GM21723 (cell line): ENCODE results near the gene ANTXR1.
"Not testable (repeated sequence)": the region's sequence is repeated elsewhere in the genome, so short reads cannot be mapped to it uniquely, and the experiment has no call there.

Source experiments
- ATAC-seq: cut with Tn5 transposase; IDR thresholded peaks from one replicate; pipeline ENCODE4 v1.9.1; 2021; ENCODE audit warnings: mild to moderate bottlenecking, moderate library complexity; ENCODE audit not compliant: unreplicated experiment

ANTXR1 gene

DNA sequence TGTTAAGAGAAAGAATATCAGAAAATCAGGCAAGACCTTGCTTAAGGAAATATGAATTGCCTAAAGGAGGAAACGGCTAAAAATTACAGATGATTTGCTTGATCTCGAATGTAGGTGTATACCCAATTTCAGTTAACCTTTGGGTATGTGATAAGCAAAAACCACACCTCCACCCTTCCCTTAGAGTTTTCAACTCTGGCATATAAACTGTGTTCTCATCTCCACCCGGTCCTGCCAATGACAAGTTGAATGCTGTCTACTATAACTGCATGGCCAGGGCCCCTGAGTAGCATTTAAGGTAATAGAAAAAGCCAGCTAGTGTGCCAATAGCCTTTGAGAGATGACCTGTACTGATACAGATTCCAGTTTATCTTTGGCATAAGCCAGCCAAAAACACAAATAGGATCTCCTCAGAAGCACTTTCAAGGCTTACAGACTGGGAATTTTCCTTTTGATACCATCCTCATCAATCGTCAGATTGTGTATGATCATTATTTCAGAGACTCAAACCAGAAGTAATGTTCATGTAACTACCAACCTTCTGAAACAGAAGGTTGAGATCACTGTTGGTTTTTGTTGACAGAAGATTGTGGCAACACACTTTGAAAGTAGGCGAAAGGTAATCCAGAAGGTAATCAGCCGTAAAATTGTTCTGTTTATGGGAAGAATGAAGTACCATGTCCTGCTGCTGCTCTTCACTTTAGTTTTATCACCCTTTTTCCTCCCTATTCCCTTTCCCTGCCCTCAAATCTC, 211.0 kb downstream of the ANTXR1 start:
- no peak for ATAC-seq

DNA sequence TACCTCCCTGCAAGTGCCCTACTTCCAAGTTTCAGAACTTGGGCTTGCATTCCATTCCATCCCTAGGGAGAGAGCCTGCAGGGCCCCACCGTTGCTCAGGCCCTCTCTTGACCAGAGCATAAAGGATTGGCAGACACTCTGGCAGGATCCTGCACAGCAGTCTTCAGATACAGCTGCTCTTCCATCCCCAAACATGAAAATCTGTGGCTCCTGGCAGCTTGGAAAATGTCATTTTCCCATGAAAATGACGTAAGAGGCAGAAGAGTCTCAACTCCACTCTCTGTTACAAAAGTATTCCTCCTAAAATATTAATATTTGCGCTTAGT, 211.5 kb downstream of the ANTXR1 start:
- no peak for ATAC-seq

DNA sequence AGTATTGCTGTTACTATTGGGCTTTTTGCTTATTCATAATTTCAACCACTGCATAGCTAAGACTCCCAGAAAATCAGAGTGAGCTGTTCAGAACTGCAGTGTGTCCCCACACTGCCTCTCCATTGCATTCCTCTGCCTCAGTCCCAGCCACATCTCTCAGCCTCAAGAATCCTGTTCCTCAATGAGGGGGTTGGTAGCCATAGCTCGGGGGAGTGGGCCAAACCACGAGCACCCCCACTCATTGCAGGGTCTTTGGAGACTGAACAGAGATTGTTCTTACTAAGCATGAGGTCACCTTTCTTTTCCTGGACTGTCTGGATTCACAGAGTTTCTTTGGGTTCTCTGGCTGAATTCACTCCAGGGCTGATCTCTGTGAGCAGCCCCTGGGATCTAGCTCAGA, 213.0 kb downstream of the ANTXR1 start:
- no peak for ATAC-seq

DNA sequence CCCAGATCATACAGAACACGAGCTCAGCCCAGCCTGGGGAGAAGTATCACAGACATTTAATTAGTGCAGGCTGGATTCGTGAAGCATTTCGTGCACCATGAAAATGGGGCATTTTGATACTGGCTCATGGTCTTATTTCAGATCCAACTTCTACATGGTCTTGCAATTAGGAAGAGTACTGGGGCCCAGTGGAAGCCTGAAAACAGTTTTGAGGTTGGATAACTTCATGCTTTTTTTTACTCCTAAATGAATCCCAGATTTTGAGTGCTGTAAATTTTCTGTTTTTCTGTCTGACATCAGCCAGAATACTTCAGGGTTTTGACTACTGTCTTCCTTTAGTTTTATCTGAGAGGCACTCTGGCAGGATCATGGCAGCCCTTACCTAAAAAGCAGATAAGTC, 213.9 kb downstream of the ANTXR1 start:
- no peak for ATAC-seq

DNA sequence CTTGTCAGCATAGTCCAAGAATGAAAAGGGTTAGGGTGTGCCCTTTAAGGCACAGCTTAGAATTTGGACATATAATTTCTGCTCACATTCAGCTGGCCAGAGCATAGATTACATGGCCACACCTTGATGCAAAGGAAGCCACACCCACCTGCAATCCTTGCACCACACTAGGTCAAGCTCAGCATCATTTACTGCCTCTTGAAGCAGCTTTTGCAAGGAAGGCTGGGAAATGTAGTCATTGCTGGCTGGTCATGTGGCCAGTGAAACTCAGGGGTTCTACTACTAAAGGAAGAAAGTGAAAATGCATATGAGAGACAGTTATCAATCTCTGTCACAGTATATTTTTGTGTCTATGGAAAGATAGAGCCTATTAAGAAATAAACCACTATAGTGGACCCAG, 214.7 kb downstream of the ANTXR1 start:
- ATAC-seq: no peak

DNA sequence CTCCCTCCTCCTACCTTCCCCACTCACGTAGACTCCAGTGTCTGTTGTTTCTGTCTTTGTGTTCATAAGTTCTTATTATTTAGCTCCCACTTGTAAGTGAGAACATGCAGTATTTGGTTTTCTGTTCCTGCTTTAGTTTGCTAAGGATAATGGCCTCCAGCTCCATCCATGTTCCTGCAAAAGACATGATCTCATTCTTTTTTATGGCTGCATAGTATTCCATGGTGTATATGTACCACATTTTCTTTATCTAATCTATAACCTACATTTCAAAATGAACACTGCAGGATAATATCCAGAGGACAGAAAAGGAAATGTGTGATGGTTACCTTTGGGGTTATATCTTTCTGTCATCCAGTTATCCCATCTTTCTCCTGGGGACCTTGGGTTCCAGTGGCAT, 218.0 kb downstream of the ANTXR1 start:
- not testable (repeated sequence) for ATAC-seq

DNA sequence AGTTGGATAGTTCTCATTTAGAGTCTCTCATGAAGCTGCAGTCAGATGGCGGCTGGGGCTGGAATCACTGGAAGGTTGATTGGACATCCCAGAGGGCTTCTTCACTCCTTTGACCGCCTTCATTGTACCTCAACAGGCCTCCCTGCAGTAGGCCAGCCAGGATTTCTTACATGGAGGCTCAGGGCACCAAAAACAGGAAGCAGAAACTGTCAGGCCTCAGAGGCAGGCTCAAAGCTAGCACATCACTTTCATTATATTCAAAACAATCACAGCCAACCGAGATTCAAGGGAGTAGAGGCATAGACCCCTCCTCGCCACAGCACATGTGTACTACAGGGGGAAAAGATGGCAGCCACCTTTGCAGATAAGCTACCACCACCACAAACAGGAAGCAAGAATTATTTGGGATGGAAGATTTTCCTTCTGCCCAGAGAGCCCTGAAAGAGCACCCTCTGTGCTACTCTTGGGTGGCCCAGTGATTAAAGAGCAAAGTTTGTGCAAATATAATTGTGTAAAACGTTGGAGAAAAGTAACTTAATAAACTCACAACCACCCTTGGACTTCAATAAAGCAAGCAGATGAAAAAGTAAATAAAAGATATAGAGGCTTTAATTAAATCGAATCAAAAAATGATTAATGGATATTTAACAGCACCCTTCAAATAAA, 218.8 kb downstream of the ANTXR1 start:
- no peak for ATAC-seq

DNA sequence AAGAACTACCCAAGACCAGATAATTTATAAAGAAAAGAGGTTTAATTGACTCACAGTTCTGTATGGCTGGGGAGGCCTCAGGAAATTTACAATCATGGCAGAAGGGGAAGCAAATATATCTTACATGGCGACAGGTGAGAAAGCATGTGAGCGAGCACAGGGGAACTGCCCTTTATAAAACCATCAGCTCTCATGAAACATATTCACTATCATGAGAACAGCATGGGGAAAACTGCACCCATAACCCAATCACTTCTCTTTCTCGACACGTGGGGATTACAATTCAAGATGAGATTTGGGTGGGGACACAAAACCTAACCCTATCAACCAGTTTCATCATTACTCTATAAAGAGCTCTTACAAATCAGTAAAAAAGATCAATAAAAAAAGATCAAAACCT, 222.9 kb downstream of the ANTXR1 start:
- ATAC-seq: not testable (repeated sequence)

DNA sequence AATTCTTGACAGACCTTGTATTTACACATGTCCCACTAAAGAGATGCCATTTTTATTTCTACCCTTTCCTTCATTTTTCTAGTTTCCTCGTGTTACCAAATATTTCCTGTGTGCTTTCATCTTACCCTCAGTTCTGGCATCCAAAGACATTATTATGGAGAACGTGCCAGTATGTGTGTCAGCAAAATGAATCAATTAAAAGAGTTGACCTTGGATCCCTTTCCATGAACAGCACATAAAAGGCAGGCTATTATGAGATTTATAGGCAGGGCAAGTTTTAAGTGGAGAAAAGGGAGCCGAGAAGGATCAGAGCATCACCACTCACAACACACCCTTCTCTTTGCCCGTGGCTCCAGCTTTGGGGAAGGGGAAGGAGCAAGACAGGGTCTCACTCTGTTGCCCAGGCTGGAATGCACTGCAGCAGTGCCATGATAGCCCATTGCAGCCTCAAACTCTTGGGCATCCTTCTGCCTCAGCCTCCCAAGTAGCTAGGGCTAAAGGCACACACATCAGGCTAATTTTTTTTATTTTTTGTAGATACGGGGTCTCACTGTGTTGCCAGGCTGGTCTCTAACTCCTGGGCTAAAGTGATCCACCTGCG, 224.2 kb downstream of the ANTXR1 start:
- no peak for ATAC-seq

DNA sequence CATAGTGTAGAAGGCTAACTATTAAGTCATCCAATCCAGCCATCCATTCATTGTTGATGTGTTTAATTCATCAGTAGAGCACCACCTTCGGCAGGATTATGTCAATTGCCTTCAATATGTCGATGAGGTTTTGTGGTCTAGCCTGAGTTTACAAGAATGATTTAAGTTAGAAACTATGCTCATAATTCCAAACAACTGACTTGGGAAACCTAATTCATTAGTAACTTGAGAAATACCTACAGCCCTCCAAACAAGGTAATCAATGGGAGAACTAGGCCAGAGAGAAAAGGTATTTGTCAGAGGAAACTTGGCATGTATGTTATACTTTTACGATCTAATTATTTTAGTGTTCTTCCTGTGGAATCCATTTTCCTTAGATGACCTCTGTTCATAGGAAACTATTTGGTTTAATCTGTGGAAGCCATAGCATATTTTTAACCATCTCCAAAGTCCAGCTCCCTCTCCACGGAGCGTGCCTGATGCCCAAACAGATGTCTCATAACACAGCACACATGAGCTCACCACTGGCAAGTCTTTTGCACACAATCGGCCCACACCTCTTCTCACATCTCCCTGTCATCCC, 225.6 kb downstream of the ANTXR1 start:
- no peak for ATAC-seq

DNA sequence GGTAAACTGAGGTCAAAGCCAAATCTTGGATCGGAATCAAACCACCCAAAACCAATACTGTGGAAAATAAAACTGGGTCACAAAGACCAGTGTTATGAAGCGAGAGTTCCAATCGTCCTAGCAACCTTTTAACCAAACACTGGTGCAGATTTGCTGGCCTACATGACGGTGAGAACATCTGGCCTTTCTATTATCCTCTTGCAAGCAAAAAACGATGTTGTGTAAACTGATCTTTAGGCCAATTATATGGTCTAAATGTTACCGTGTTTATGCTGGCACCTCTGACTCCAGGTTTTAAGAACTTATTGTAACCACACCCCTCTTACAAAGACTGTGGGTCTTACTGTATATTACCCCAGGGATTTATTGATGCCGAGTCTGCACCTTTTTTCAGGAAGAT, 228.1 kb downstream of the ANTXR1 start:
- ATAC-seq: no peak

DNA sequence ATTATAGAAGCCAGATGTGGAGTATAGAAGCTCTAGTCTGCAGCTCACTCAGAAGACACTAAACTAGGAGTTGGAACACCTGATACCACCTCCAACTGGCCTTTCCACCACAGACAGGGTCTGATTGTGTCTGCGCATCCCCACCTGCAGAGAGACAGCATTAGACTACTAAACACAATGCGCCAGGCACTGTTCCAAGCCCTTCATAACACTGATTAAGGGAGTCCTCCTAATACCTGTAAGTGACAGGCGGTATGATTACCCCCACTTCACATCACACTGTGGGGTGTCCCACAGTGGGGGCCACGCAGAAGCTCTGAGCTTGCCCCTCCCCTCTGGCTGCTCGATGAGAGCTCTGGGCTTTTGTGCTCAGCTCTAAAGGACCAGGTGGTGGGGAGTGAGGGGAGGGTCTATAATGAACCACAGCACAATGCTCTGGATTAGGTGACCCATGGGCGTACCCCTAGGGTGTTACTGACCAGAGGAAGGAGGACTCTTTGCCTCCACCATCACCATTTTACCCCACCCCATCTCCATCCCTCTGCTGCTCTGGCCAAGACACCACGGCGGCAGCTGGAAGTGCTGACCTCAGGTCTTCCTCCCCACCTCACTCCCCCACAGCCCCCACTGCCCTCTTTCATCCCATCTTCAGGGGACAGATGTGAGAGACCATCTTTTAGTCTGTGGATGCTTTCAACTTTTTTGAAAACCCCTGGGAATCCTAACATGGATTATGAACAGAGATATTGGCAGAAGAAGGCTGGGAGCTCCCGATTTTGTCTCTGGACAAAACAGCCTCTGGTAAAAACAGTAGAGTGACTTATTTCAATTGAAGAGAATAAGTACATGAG, 228.9 kb downstream of the ANTXR1 start:
- no peak for ATAC-seq

DNA sequence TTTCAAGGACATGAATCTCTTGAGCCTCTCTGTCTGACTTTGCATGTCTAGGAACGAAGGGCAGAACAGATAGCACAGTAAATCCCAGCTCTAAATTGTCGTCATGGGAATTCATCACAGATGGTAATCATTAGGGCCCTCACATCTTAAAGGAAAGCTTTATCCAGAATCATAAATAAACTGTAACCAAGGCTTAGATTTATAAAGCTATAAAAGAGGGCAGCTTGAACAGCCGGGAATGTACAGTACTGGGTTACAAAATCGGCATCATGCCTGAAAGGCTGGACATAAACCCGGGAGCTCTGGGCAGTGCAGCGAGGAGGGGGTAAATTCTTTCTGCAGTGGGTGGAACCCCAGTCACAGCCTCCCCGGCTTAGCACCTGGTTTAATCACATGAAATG, 229.7 kb downstream of the ANTXR1 start:
- ATAC-seq: no peak

DNA sequence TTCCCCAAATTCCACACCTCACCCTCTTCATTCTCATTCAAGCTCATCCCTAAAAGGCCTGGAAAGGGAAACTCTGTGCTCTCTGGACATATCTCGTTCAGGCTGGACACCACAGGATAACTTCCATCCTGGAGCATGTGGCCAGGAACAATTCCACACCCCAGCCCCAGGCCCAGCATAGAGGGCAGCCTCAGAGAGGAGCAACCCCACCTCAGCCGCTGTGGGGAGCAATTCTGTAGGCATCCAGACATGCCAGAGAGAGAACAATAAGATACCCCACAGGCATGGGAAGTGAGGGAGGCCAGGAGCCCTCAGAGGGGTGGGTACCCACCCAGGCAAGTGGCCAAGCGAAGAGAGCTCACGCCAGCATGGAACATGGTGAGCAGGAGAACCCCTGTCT, 230.7 kb downstream of the ANTXR1 start:
- no peak for ATAC-seq

DNA sequence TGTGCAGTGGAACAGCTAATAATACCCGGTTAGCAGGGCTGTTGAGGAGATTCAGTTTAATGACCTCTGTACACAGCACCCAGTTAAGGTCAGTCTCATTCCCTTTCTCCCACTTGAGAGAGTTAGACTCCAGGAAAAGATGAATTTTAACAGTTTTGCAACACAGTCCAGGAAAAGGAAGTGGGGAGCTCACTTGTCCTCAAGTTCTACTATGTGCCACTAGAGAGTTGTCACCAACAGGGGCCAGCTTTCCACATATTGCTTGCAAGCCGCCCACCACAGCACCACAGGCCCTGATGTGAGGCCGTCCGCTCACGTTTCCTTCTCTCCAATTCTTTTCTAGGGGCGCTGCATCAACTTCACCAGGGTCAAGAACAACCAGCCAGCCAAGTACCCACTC, 231.9 kb downstream of the ANTXR1 start:
- no peak for ATAC-seq

DNA sequence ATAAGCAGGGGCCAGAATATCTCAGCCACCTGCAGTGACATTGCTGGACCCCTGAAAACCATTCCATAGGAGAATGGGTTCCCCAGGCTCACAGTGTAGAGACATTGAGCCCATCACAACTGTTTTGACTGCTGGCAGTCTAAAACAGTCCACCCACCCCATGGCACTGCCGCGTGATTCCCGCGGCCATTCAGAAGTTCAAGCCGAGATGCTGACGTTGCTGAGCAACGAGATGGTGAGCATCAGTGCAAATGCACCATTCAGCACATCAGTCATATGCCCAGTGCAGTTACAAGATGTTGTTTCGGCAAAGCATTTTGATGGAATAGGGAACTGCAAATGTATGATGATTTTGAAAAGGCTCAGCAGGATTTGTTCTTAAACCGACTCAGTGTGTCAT, 234.6 kb downstream of the ANTXR1 start:
- no peak for ATAC-seq

DNA sequence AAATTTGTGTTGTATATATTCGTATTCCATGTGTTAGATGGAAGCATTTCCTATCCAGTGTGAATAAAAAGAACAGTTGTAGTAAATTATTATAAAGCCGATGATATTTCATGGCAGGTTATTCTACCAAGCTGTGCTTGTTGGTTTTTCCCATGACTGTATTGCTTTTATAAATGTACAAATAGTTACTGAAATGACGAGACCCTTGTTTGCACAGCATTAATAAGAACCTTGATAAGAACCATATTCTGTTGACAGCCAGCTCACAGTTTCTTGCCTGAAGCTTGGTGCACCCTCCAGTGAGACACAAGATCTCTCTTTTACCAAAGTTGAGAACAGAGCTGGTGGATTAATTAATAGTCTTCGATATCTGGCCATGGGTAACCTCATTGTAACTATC, 235.3 kb downstream of the ANTXR1 start:
- ATAC-seq: no peak

DNA sequence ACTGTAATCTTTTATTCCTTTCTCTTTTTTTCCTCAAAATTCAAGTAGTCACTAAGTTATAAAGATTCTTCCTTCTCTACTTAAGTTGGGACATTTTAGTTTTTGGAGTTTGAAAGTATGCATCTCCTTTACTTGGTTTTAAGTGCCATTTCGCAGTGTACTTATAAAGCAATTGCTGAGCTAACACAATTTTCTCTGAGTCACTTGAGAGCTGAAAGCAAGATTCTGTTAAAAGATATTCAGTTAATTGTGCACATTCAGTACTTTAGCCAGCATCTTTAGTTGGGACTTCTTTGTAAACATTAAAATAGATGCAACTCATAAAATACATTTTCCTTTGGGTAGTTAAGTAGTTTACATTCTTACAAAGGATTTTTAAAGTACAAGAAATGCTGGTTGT, 238.0 kb downstream of the ANTXR1 start:
- ATAC-seq: no peak

DNA sequence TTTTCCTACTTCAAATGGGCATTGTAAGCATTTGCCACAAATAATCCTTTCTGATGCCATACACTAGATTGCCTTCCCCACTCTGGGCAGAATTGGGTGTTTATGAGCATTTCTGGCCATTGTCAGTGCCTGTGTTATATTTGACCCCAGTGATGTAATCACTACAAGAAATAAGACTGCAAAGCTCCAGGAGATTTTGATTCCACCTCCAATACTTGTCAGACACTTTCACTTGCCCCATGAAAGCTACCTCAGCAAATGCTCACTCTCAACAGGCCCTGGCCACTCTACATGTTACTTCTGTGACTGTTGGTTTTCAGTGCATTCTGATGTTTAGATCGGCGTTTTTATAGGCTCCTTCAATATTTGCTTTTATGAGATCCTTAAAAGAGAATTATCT, 239.0 kb downstream of the ANTXR1 start:
- no peak for ATAC-seq

DNA sequence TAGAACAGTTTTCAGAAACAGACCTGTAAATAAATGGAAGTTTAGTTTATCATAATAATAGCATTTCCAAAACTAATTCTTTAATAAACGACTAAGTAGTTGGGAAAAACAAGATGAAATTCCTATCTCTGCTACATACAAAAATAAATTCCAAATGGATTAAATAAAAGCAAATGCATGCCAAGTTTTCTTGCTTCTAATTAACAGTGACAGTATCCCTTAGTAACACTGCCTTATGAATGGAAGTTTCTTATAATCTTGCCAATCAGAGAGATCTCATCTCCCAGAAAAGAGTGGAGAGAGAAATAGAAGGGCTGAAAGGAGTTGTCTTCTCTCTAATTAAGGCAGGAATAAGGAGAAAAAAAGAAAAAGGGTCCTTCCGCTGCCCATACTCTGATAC, 240.1 kb downstream of the ANTXR1 start:
- no peak for ATAC-seq

DNA sequence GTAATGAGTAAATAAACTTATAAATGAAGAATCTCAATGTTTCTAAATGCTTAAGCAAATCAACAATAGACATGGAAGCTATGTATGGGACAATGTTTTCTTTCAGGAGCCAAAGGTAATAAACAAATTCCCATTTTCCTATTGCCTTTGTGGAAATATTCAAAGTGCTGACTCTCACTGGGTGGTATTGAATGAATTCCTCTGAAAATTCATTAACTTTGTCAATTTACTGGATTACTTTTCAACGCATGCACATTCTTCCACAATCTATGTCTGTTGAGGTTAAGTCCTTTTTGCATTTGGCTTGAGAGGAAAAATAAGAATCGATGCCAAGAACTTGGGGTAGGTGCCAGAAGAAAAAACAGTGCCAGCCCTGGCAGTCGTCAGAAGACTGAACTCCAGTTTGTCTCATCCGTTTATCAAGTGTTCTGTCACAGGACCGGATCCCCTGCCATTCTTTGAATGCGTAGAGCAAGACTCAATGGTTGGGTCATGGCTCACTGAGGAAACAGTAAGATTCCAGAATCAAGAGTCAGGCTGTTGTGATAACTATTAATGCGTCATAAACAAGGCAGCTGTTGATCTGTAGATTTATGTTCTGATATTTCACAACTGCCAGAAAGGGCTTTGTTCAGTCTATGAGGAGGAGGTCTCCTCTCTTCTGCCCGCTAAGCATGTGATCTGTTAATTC, 240.8 kb downstream of the ANTXR1 start:
- no peak for ATAC-seq
